ENCODE measurements around the gene SPRYD3.

DNA sequence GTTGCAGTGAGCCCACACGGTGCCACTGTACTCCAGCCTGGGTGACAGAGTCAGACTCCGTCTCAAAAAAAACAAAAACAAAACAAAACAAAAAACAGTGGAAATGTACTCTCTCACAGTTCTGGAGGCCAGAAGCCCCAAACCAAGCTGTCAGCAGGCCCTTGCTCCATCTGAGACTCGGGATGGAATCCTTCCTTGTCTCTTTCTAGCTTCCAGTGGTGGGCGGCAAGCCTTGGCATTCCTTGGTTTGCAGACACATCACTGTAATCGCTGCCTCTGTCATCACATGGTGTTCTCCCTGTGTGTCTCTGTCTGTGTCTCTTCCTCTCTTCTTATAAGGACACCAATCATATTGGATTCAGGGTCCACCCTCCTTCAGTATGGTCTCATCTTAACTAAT is 22.9 kb downstream of the SPRYD3 start:
- TF ChIP-seq ZFP30 (CRISPR knock-in tag; IDR thresholded peaks at IDR 0.05) (no peak), CSDC2 (CRISPR knock-in tag; IDR thresholded peaks at IDR 0.05) (no peak), ESRRG (CRISPR knock-in tag; IDR thresholded peaks at IDR 0.05) (no peak), BACH2 (CRISPR knock-in tag; IDR thresholded peaks at IDR 0.05; ENCODE audit: borderline replicate concordance) (no peak)
- TF ChIP-seq, protein P1, sequence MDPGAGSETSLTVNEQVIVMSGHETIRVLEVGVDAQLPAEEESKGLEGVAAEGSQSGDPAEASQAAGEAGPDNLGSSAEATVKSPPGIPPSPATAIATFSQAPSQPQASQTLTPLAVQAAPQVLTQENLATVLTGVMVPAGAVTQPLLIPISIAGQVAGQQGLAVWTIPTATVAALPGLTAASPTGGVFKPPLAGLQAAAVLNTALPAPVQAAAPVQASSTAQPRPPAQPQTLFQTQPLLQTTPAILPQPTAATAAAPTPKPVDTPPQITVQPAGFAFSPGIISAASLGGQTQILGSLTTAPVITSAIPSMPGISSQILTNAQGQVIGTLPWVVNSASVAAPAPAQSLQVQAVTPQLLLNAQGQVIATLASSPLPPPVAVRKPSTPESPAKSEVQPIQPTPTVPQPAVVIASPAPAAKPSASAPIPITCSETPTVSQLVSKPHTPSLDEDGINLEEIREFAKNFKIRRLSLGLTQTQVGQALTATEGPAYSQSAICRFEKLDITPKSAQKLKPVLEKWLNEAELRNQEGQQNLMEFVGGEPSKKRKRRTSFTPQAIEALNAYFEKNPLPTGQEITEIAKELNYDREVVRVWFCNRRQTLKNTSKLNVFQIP (CRISPR knock-in tag; IDR thresholded peaks at IDR 0.05; ENCODE audit: borderline replicate concordance, low read depth) = no peak

Measured in SK-N-SH treated with all-trans-retinoic acid at 6 μM for 48 hours (cell line).